Subcutaneous adipose tissue (tissue), 4 donors: ENCODE data around the gene ATP5PF. TPM values are rescaled to one million over a fixed set of nuclear protein-coding genes. Genes with fewer than 3 reads are reported as not detected.

Source experiments
- CTCF ChIP-seq: fragments of 450-650 bp; IDR thresholded peaks from one replicate; pipeline ENCODE4 v1.5.1; 2016; ENCODE audit warnings: low read depth, mild to moderate bottlenecking, control low read depth, antibody characterized with exemption, moderate library complexity
- total RNA-seq, 4 donors: library from RNA; depleted of rRNA; stranded (reverse); fragments of >200 nt; gene quantifications; one replicate each; pipeline ENCODE4 v1.1.0, GENCODE V29; 2016

Gene ATP5PF
- total RNA-seq, 4 donors from 2014 or later = 103 to 310 (median 116) TPM

- TF ChIP-seq CTCF = no peak
Measured at GRCh38 chr21:25759573-25759972, 24.9 kb upstream of the ATP5PF start.

- no peak for TF ChIP-seq CTCF
Measured at GRCh38 chr21:25757531-25757930, 22.8 kb upstream of the ATP5PF start.

GRCh38 chr21:25756190-25756932 is 21.7 kb upstream of the ATP5PF start:
- no peak for TF ChIP-seq CTCF

GRCh38 chr21:25752416-25752815 is 17.7 kb upstream of the ATP5PF start:
- no peak for TF ChIP-seq CTCF

GRCh38 chr21:25750085-25750484 is 15.4 kb upstream of the ATP5PF start:
- no peak for TF ChIP-seq CTCF

GRCh38 chr21:25744854-25745253 is 10.2 kb upstream of the ATP5PF start:
- no peak for TF ChIP-seq CTCF

- no peak for TF ChIP-seq CTCF
Measured at GRCh38 chr21:25742900-25743299, 8.2 kb upstream of the ATP5PF start.
